ENCODE measurements around the gene ERVH48-1. TPM values are rescaled to one million over a fixed set of nuclear protein-coding genes. Genes with fewer than 3 reads are reported as not detected.

Gene ERVH48-1
- not detected for total RNA-seq
- long read RNA-seq, donor 1, result 0 reads
- long read RNA-seq, donor 2, result 0 reads

GRCh38 chr21:42925114-42925926 is at the start of gene ERVH48-1:
ERVH48-1 (minus strand) TSS chr21:42925630; CDS start chr21:42919006, 6,624 bp downstream.
- ATAC-seq, result no peak
- no peak for DNase-seq

GRCh38 chr21:42973991-42974831 is 48.8 kb upstream of the ERVH48-1 start, which contains the start of gene PKNOX1:
PKNOX1 (plus strand) TSS chr21:42974562; CDS start chr21:43004382, 29,820 bp downstream.
- H3K9me3 ChIP-seq, result no peaks in the 10 kb centered on the region
- DNase-seq (peak; percentile 98 to 100 (median 99)), ATAC-seq (peak; percentile 93)

More at GRCh38 chr21:42925114-42925926, at the start of gene ERVH48-1:
- no peak for TF ChIP-seq CTCF (IDR thresholded peaks at IDR 0.05)
- Histone ChIP-seq H3K9me3 (no peaks in the 10 kb centered on the region), H3K36me3 (ENCODE audit: low read depth) (no peaks in the 10 kb centered on the region), H3K4me1 (ENCODE audit: low read depth) (peaks cover 7% of the 10 kb centered on the region), H3K4me3 (no peak within 1 kb of the TSS)
- intact Hi-C loops (cut with DNase I, micrococcal nuclease), result no loop called here

GRCh38 chr21:42973309-42973990 is 48.0 kb upstream of the ERVH48-1 start:
- Histone ChIP-seq H3K9me3 (no peaks in the 10 kb centered on the region), H3K4me1 (ENCODE audit: low read depth) (peaks cover 8% of the 10 kb centered on the region), H3K4me3 (peak overlapping the region; percentile 57), H3K36me3 (ENCODE audit: low read depth) (peaks cover 6% of the 10 kb centered on the region)
- TF ChIP-seq CTCF (IDR thresholded peaks at IDR 0.05), result no peak
- ATAC-seq, result no peak
- DNase-seq, result peak; percentile 38 to 65 (median 55)
- intact Hi-C loops (cut with DNase I, micrococcal nuclease), result no loop called here

More at GRCh38 chr21:42973991-42974831, 48.8 kb upstream of the ERVH48-1 start, which contains the start of gene PKNOX1:
- intact Hi-C loops (cut with DNase I, micrococcal nuclease), result no loop called here
- H3K4me3 ChIP-seq, result peak within 1 kb of the TSS; percentile 74
- peaks cover 6% of the 10 kb centered on the region for H3K36me3 ChIP-seq (ENCODE audit: low read depth)
- peaks cover 8% of the 10 kb centered on the region for H3K4me1 ChIP-seq (ENCODE audit: low read depth)
- no peak for TF ChIP-seq CTCF (IDR thresholded peaks at IDR 0.05)

- intact Hi-C loops (cut with DNase I, micrococcal nuclease), result no loop called here
- peak in 2 of 3 donors; percentile 13 to 54 for DNase-seq
- H3K36me3 ChIP-seq (ENCODE audit: low read depth), result peaks cover 6% of the 10 kb centered on the region
- no peak for ATAC-seq
- H3K4me1 ChIP-seq (ENCODE audit: low read depth), result peaks cover 8% of the 10 kb centered on the region
- no peak for TF ChIP-seq CTCF (IDR thresholded peaks at IDR 0.05)
- H3K4me3 ChIP-seq, result no peak overlapping the region
- H3K9me3 ChIP-seq, result no peaks in the 10 kb centered on the region
Observed at GRCh38 chr21:42971897-42972275, 46.5 kb upstream of the ERVH48-1 start.

Data from mucosa of descending colon (tissue), 3 donors.